ENCODE measurements around the gene PEX11B. TPM values are rescaled to one million over a fixed set of nuclear protein-coding genes. Genes with fewer than 3 reads are reported as not detected.
A peak's percentile ranks its signal among the peaks of the same experiment; 100 is the strongest.

PEX11B gene
- total RNA-seq, 6 experiments from 2014 or later, result 12.3 to 23.0 (median 15.2) TPM

DNA sequence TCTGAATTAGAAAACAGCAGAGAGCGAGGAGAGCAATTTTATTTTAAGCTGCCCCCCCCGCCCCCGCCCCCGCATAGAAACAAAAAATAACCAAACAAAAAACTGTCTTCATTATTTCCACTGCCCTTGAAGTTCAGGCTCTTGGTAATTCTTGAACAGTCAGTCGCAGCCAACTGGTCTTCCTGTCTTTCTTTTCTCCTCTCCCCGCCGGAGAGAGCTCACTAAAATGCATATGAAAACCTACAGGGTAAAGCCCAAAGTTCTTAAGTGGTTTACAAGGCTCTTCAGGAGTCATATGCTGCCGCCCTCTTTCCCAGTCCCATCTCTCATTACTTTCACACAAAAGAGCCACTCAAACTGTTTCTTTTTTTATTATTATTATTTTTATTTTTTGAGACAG, 31.7 kb downstream of the PEX11B start:
- peaks cover 0 to 9% (median 0%) of the 10 kb centered on the region in 4 donors for H3K4me1 ChIP-seq
- no peaks in the 10 kb centered on the region for H3K9me3 ChIP-seq
- WGBS (ENCODE audit: insufficient coverage, low coverage, low lambda C conversion rate, missing lambda C conversion rate), result 77% methylated on average over 8 of the region's 8 CpGs
- ATAC-seq (no peak), DNase-seq (no peak)
- H3K4me3 ChIP-seq, result no peak overlapping the region
- H3K27me3 ChIP-seq, result no peaks in the 10 kb centered on the region
- intact Hi-C loops (cut with DNase I), result no loop called here
- H3K36me3 ChIP-seq, result no peaks in the 10 kb centered on the region
- TF ChIP-seq, protein P1, sequence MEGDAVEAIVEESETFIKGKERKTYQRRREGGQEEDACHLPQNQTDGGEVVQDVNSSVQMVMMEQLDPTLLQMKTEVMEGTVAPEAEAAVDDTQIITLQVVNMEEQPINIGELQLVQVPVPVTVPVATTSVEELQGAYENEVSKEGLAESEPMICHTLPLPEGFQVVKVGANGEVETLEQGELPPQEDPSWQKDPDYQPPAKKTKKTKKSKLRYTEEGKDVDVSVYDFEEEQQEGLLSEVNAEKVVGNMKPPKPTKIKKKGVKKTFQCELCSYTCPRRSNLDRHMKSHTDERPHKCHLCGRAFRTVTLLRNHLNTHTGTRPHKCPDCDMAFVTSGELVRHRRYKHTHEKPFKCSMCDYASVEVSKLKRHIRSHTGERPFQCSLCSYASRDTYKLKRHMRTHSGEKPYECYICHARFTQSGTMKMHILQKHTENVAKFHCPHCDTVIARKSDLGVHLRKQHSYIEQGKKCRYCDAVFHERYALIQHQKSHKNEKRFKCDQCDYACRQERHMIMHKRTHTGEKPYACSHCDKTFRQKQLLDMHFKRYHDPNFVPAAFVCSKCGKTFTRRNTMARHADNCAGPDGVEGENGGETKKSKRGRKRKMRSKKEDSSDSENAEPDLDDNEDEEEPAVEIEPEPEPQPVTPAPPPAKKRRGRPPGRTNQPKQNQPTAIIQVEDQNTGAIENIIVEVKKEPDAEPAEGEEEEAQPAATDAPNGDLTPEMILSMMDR (IDR thresholded peaks at IDR 0.05), result no peak
- TF ChIP-seq POLR2A (IDR thresholded peaks at IDR 0.05), result no peak
- no peak overlapping the region for H3K27ac ChIP-seq

DNA sequence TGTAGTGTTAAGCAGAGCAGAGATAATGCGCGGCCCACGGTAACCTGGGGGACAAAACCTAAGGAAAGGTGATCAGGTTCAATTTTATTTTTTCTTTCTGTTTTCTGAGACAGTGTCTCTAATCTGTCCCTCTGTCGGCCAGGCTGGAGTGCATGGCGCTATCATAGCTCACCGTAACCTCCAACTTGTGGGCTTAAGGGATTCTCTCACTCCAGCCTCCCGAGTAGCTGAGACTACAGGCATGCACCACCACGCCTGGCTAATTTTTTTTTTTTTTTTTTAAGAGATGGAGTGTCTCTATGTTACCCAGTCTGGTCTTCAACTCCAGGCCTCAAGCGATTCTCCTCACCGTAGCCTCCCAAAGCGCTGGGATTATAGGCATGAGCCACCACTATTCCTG, 32.1 kb downstream of the PEX11B start:
- ATAC-seq (peak in 3 of 4 donors; percentile 2 to 4 (median 4)), DNase-seq (no peak)
- Histone ChIP-seq H3K27ac (no peak overlapping the region), H3K9me3 (no peaks in the 10 kb centered on the region), H3K36me3 (no peaks in the 10 kb centered on the region), H3K4me3 (peak overlapping the region; percentile 63 to 66 (median 63)), H3K4me1 (peaks cover 0 to 9% (median 0%) of the 10 kb centered on the region in 4 donors), H3K27me3 (no peaks in the 10 kb centered on the region)
- intact Hi-C loops (cut with DNase I), result no loop called here
- 44% methylated on average over 9 of the region's 11 CpGs for WGBS (ENCODE audit: insufficient coverage, low coverage, low lambda C conversion rate, missing lambda C conversion rate)
- no peak for TF ChIP-seq POLR2A (IDR thresholded peaks at IDR 0.05)
- TF ChIP-seq, protein P1 (IDR thresholded peaks at IDR 0.05), result peak in 1 of 4 donors; percentile 4

DNA sequence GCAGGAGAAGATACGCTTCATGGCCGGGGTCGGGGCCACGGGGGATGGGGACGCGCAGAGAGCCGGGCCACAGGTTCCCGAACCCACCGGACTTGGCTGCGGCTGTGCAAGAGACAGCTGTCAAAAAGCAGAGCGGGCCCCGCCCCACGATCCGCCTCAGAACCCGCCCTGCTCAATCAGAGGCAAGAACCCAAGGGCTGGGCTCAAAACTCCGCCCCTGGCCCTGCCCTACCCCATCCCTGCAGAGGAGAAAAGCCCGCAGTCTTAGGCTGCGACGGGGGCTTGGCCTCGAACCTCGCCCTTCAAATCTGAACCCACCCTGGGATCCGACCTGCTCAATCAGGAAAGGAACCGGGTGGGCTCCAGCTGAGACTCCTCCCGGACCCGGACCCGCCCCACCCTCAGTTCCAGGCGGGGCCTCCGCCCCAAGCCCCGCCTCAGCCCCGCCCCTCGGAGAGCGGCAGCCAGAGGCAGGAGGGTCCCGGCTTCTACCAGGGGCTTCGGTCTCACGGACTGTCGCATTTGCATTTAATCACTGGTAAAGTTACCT, 32.7 kb downstream of the PEX11B start, which contains the start of gene ANKRD35:
Gene ANKRD35, minus strand, starts transcription at position 129 of the 550 bp plus-strand sequence. Its CDS starts 108 bp downstream, at position 21.
- intact Hi-C loops (cut with DNase I), result no loop called here
- Histone ChIP-seq H3K4me1 (peaks cover 0 to 9% (median 0%) of the 10 kb centered on the region in 4 donors), H3K27ac (no peak within 1 kb of the TSS), H3K9me3 (no peaks in the 10 kb centered on the region), H3K4me3 (peak within 1 kb of the TSS; percentile 63 to 66 (median 63)), H3K36me3 (no peaks in the 10 kb centered on the region), H3K27me3 (no peaks in the 10 kb centered on the region)
- ATAC-seq, result peak; percentile 94 to 97 (median 96)
- no peak for TF ChIP-seq POLR2A (IDR thresholded peaks at IDR 0.05)
- TF ChIP-seq, protein P1 (IDR thresholded peaks at IDR 0.05), result no peak
- 1% methylated on average over 10 of the region's 36 CpGs for WGBS (ENCODE audit: insufficient coverage, low coverage, low lambda C conversion rate, missing lambda C conversion rate)
- DNase-seq, result peak; percentile 86 to 87 (median 87)

DNA sequence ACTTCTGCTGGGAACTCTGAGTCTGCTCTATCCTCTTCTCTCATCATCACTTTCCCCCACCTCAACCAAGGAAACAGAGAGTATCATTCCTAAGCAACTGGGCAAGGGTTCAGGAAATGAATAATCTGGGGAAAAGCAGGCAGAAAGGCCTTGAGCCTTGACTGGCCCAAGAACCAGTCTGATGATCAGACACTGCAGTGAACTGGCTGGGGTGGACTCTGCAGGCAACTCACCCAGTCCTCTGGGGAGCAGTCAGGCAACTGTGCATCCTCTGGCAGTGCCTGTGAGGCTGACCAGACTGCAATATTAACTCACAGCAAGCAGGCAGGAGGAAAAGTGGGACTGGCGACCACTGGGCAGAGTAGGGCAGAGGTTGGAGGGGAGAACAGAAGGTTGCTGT, 33.8 kb downstream of the PEX11B start:
- Histone ChIP-seq H3K4me3 (no peak overlapping the region), H3K27ac (no peak overlapping the region), H3K4me1 (peaks cover 0 to 9% (median 0%) of the 10 kb centered on the region in 4 donors), H3K27me3 (no peaks in the 10 kb centered on the region), H3K9me3 (no peaks in the 10 kb centered on the region), H3K36me3 (no peaks in the 10 kb centered on the region)
- no peak for DNase-seq
- ATAC-seq, result no peak
- 83% methylated on average over 1 of the region's 1 CpG for WGBS (ENCODE audit: insufficient coverage, low coverage, low lambda C conversion rate, missing lambda C conversion rate)
- intact Hi-C loops (cut with DNase I), result no loop called here
- TF ChIP-seq, protein P1 (IDR thresholded peaks at IDR 0.05), result no peak
- no peak for TF ChIP-seq POLR2A (IDR thresholded peaks at IDR 0.05)

All from right lobe of liver (tissue), 6 donors.